ENCODE data around the gene VILL.

The VILL gene

GRCh38 chr3:37990527-37990926 is at the start of gene VILL:
TSS of gene VILL (plus strand) at chr3:37990786. CDS start at chr3:37993673, 2,887 bp downstream.
- no peak for DNase-seq (ENCODE audit: low read depth in 1 of 2, low spot score in 1 of 2)

- no peak for DNase-seq (ENCODE audit: low read depth in 1 of 2, low spot score in 1 of 2)
These were observed 48.7 kb upstream of the VILL start for GRCh38 chr3:37941608-37942508.

GRCh38 chr3:37942646-37943045 is 47.9 kb upstream of the VILL start:
- no peak for DNase-seq (ENCODE audit: low read depth in 1 of 2, low spot score in 1 of 2)

GRCh38 chr3:37943126-37943525 is 47.5 kb upstream of the VILL start:
- no peak for DNase-seq (ENCODE audit: low read depth in 1 of 2, low spot score in 1 of 2)

- no peak for DNase-seq (ENCODE audit: low read depth in 1 of 2, low spot score in 1 of 2)
These were observed 46.8 kb upstream of the VILL start for GRCh38 chr3:37943631-37944314.

GRCh38 chr3:37944391-37944842 is 46.2 kb upstream of the VILL start:
- DNase-seq (ENCODE audit: low read depth in 1 of 2, low spot score in 1 of 2) = no peak

GRCh38 chr3:37945156-37945806 is 45.3 kb upstream of the VILL start:
- DNase-seq (ENCODE audit: low read depth in 1 of 2, low spot score in 1 of 2) = no peak

GRCh38 chr3:37945807-37946530 is 44.6 kb upstream of the VILL start:
- no peak for DNase-seq (ENCODE audit: low read depth in 1 of 2, low spot score in 1 of 2)

- DNase-seq (ENCODE audit: low read depth in 1 of 2, low spot score in 1 of 2) = no peak
These were observed 44.1 kb upstream of the VILL start for GRCh38 chr3:37946531-37946889.

GRCh38 chr3:37949866-37950265 is 40.7 kb upstream of the VILL start:
- no peak for DNase-seq (ENCODE audit: low read depth in 1 of 2, low spot score in 1 of 2)

- DNase-seq (ENCODE audit: low read depth in 1 of 2, low spot score in 1 of 2) = no peak
These were observed 38.0 kb upstream of the VILL start for GRCh38 chr3:37952564-37952963.

GRCh38 chr3:37953226-37953625 is 37.4 kb upstream of the VILL start:
- DNase-seq (ENCODE audit: low read depth in 1 of 2, low spot score in 1 of 2) = no peak

- no peak for DNase-seq (ENCODE audit: low read depth in 1 of 2, low spot score in 1 of 2)
These were observed 36.7 kb upstream of the VILL start for GRCh38 chr3:37953707-37954394.

- no peak for DNase-seq (ENCODE audit: low read depth in 1 of 2, low spot score in 1 of 2)
These were observed 35.7 kb upstream of the VILL start for GRCh38 chr3:37954881-37955280.

GRCh38 chr3:37955918-37956707 is 34.5 kb upstream of the VILL start:
- no peak for DNase-seq (ENCODE audit: low read depth in 1 of 2, low spot score in 1 of 2)

GRCh38 chr3:37956723-37957538 is 33.7 kb upstream of the VILL start:
- DNase-seq (ENCODE audit: low read depth in 1 of 2, low spot score in 1 of 2) = no peak

- DNase-seq (ENCODE audit: low read depth in 1 of 2, low spot score in 1 of 2) = no peak
These were observed 33.0 kb upstream of the VILL start for GRCh38 chr3:37957539-37957936.

- no peak for DNase-seq (ENCODE audit: low read depth in 1 of 2, low spot score in 1 of 2)
These were observed 28.8 kb upstream of the VILL start for GRCh38 chr3:37961622-37962431.

Measured in activated T-helper 1 cell treated with anti-CD3 and anti-CD28 coated beads, Interleukin-2, amount 50 U/mL, for 16 hours (primary cell).